Right lobe of liver (tissue), 6 donors: ENCODE measurements around the gene ALMS1. TPM values are rescaled to one million over a fixed set of nuclear protein-coding genes. Genes with fewer than 3 reads are reported as not detected.

ENCODE experiments used
- ATAC-seq, 4 donors: fragments of 200-7000 bp; cut with Tn5 transposase; one replicate each; pipeline ENCODE4 v1.9.1; 2020; ENCODE audit warnings: mild to moderate bottlenecking in 4 of 4, moderate library complexity in 4 of 4
- DNase-seq, 3 donors: peaks; one replicate each; pipeline ENCODE4 v3.0.0-alpha.2; 2020
- H3K27ac ChIP-seq, 3 donors: fragments of 200-600 bp; one replicate each; pipeline ENCODE4 v1.8.0; 2022
- H3K27me3 ChIP-seq, 2 donors: fragments of 200-600 bp; one replicate each; pipeline ENCODE4 v1.8.0; 2022
- H3K36me3 ChIP-seq, 4 donors: fragments of 200-600 bp; sonication (generic) in 1 of 4; one replicate each; pipeline versions ENCODE4 v1.5.1 to v1.8.0; 2017 to 2022; ENCODE audit warnings: control low read depth in 1 of 4
- H3K4me1 ChIP-seq, 4 donors: fragments of 200-600 bp; sonication (generic) in 1 of 4; one replicate each; pipeline versions ENCODE4 v1.5.1 to v1.8.0; 2017 to 2022; ENCODE audit warnings: control low read depth in 1 of 4
- H3K4me3 ChIP-seq, 3 donors: fragments of 200-600 bp; one replicate each; pipeline ENCODE4 v1.8.0; 2022
- H3K9me3 ChIP-seq, 4 donors: fragments of 200-600 bp; sonication (generic) in 1 of 4; one replicate each; pipeline versions ENCODE4 v1.5.1 to v1.8.0; 2017 to 2022; ENCODE audit warnings: control low read depth in 1 of 4
- CTCF ChIP-seq, 4 donors: fragments of 200-600 bp in 3 of 4; fragments of 450-650 bp in 1 of 4; IDR thresholded peaks; one replicate each; pipeline versions ENCODE4 v1.5.1 to v1.8.0; 2016 to 2022; ENCODE audit warnings: antibody characterized with exemption in 4 of 4, mild to moderate bottlenecking in 2 of 4
- POLR2A ChIP-seq: fragments of 450-650 bp; IDR thresholded peaks from one replicate; pipeline ENCODE4 v1.6.1; 2017; ENCODE audit warnings: antibody characterized with exemption, mild to moderate bottlenecking
- WGBS: methylation state at CpG from one replicate; pipeline ENCODE4 v1.1.6; 2018; ENCODE audit warnings: low coverage, low lambda C conversion rate; ENCODE audit not compliant: insufficient coverage; ENCODE audit errors: missing lambda C conversion rate; 5-methylcytosine and 5-hydroxymethylcytosine counted together
- intact Hi-C, 2 donors: fragments of 100-400 bp; cut with DNase I; formaldehyde crosslinking; loops; one replicate each; pipeline versions ENCODE4 v1.11.2 to v1.14.1; 2022
- total RNA-seq, 6 experiments: library from RNA; depleted of rRNA in 2 of 6; stranded (reverse); fragments of >200 nt in 2 of 6; fragmentation: NEBNext Ultra II Directional in 3 of 6; extraction: Animal tissue kit (Norgen Biotek cat#: 25700) in 3 of 6; gene quantifications; one replicate each; pipeline versions ENCODE4 v1.1.0 to v1.2.4, GENCODE V29; 2016 to 2023
- donor health status: DM: no; HTN: yes; CAD: no.
- donor health status: DM: no; HTN: no; CAD: no.
- donor health status: DM: no; HTN: no; CAD: no.
- donor health status: DM: no; HTN: yes; CAD: no.
- donor health status: DM: no; HTN: yes; CAD: no.

Gene ALMS1
- total RNA-seq, 6 experiments from 2014 or later = 5.0 to 9.3 (median 6.0) TPM

- intact Hi-C loops = no loop called here
- TF ChIP-seq POLR2A = no peak
- TF ChIP-seq CTCF (IDR thresholded peaks at IDR 0.05) = no peak
These were observed 21.4 kb downstream of the ALMS1 start for GRCh38 chr2:73406996-73407395.

DNA sequence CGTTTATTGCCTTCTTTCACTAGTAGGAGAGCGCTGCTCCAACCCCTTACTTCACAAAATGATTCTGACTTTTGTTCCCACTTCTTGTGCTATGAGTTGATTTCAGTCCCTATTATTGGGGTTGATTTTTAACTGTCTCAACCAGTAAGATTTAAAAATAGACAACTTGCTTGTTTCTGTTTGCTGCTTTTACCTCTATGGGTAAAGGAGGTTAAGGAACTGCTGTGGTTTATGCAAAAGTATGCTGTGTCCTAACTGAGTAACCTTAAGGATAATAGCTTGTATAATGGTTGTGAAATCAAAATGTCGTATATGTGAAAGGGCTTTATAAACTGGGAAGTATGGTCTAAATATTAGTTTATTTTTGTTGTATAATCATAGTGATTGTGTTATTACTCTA is 22.6 kb downstream of the ALMS1 start:
- Histone ChIP-seq H3K36me3 (no peaks in the 10 kb centered on the region), H3K4me1 (no peaks in the 10 kb centered on the region), H3K9me3 (no peaks in the 10 kb centered on the region), H3K27ac (no peak overlapping the region), H3K27me3 (no peaks in the 10 kb centered on the region), H3K4me3 (no peak overlapping the region)
- ATAC-seq = no peak
- DNase-seq = no peak
- 67% methylated on average over 3 of the region's 3 CpGs for WGBS
- no peak for TF ChIP-seq CTCF (IDR thresholded peaks at IDR 0.05)
- no peak for TF ChIP-seq POLR2A
- intact Hi-C loops = no loop called here

More at GRCh38 chr2:73406996-73407395, 21.4 kb downstream of the ALMS1 start:
- H3K4me3 ChIP-seq = no peak overlapping the region
- no peaks in the 10 kb centered on the region for H3K27me3 ChIP-seq
- no peaks in the 10 kb centered on the region for H3K9me3 ChIP-seq
- H3K27ac ChIP-seq = no peak overlapping the region
- WGBS = 93% methylated on average over 2 of the region's 2 CpGs
- H3K36me3 ChIP-seq = no peaks in the 10 kb centered on the region
- peaks cover 0 to 7% (median 0%) of the 10 kb centered on the region in 4 donors for H3K4me1 ChIP-seq
- DNase-seq (no peak), ATAC-seq (no peak)

- no peaks in the 10 kb centered on the region for H3K27me3 ChIP-seq
- DNase-seq (no peak), ATAC-seq (no peak)
- H3K36me3 ChIP-seq = no peaks in the 10 kb centered on the region
- 96% methylated on average over 3 of the region's 3 CpGs for WGBS
- H3K4me3 ChIP-seq = no peak overlapping the region
- TF ChIP-seq CTCF (IDR thresholded peaks at IDR 0.05) (no peak), POLR2A (no peak)
- no peak overlapping the region for H3K27ac ChIP-seq
- H3K4me1 ChIP-seq = no peaks in the 10 kb centered on the region
- intact Hi-C loops = no loop called here
- H3K9me3 ChIP-seq = no peaks in the 10 kb centered on the region
These were observed 29.1 kb downstream of the ALMS1 start for GRCh38 chr2:73414696-73415095.

- WGBS = 85% methylated on average over 2 of the region's 2 CpGs
- Histone ChIP-seq H3K4me3 (no peak overlapping the region), H3K36me3 (no peaks in the 10 kb centered on the region), H3K9me3 (no peaks in the 10 kb centered on the region), H3K27ac (no peak overlapping the region), H3K27me3 (no peaks in the 10 kb centered on the region), H3K4me1 (no peaks in the 10 kb centered on the region)
- TF ChIP-seq CTCF (IDR thresholded peaks at IDR 0.05) (no peak), POLR2A (no peak)
- ATAC-seq (no peak), DNase-seq (no peak)
- intact Hi-C loops = no loop called here
These were observed 30.3 kb downstream of the ALMS1 start for GRCh38 chr2:73415906-73416305.

- Histone ChIP-seq H3K27me3 (no peaks in the 10 kb centered on the region), H3K36me3 (no peaks in the 10 kb centered on the region), H3K4me1 (no peaks in the 10 kb centered on the region), H3K9me3 (no peaks in the 10 kb centered on the region), H3K4me3 (no peak overlapping the region), H3K27ac (no peak overlapping the region)
- intact Hi-C loops = no loop called here
- TF ChIP-seq POLR2A (no peak), CTCF (IDR thresholded peaks at IDR 0.05) (no peak)
- DNase-seq (peak in 2 of 3 donors; percentile 35 to 62), ATAC-seq (peak in 3 of 4 donors; percentile 55 to 70 (median 64))
- WGBS = 60% methylated on average over 1 of the region's 7 CpGs
These were observed 32.7 kb downstream of the ALMS1 start for GRCh38 chr2:73418343-73418742.
